Activated CD8-positive, alpha-beta memory T cell treated with anti-CD3 and anti-CD28 coated beads, Interleukin-2, amount 10 ng/mL, durations not matched to agents 7 days and 5 days (primary cell): Measurements from ENCODE around the gene DOK7. TPM values are rescaled to one million over a fixed set of nuclear protein-coding genes. Genes with fewer than 3 reads are reported as not detected.

Source experiments
- ATAC-seq: fragments of 150-1000 bp; cut with Tn5 transposase; one replicate; pipeline ENCODE4 v1.10.0; 2021; ENCODE audit warnings: moderate library complexity
- CTCF ChIA-PET: fragments of 350-600 bp; sonication (Branson Sonifier 250); formaldehyde crosslinking; loops from one replicate; lab custom pipeline; 2021; ENCODE audit warnings: antibody characterized with exemption; lab: Charles Lee
- DNase-seq: peaks from one replicate; pipeline ENCODE4 v3.0.0-alpha.2; 2020
- H3K27ac Mint-ChIP-seq: one replicate; pipeline ENCODE4 v1.8.0; 2021; ENCODE audit warnings: mild to moderate bottlenecking, mixed read lengths
- H3K27me3 Mint-ChIP-seq: one replicate; pipeline ENCODE4 v1.8.0; 2021; ENCODE audit warnings: mixed read lengths
- H3K36me3 Mint-ChIP-seq: one replicate; pipeline ENCODE4 v1.8.0; 2021; ENCODE audit warnings: mild to moderate bottlenecking, mixed read lengths
- H3K4me1 Mint-ChIP-seq: one replicate; pipeline ENCODE4 v1.8.0; 2021; ENCODE audit warnings: mixed read lengths
- H3K4me3 Mint-ChIP-seq: one replicate; pipeline ENCODE4 v1.8.0; 2021; ENCODE audit warnings: mild to moderate bottlenecking, moderate library complexity, mixed read lengths
- H3K9me3 Mint-ChIP-seq: one replicate; pipeline ENCODE4 v1.8.0; 2022; ENCODE audit warnings: low read depth, mixed read lengths
- total RNA-seq, 2 experiments: library from RNA; stranded (reverse); gene quantifications; one replicate each; pipeline ENCODE4 v1.2.3, GENCODE V29; 2021

Gene DOK7
- total RNA-seq, 2 experiments from 2014 or later: not detected

DNA sequence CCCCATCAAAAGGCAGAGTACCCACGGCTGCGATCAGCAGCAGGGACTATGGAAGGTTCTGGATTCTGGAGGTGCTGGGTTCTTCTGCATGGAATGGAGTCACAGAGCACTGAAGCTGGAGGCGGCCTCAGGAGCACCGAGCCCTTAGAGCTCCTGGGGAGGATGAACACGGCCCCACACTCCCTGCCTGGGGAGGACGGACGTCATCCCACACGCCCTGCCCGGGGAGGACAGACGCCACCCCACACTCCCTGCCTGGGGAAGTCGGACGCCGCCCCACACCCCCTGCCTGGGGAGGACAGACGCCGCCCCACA, 59.2 kb downstream of the DOK7 start:
- no peak overlapping the region for H3K4me3 Mint-ChIP-seq
- no peaks in the 10 kb centered on the region for H3K9me3 Mint-ChIP-seq
- no peaks in the 10 kb centered on the region for H3K4me1 Mint-ChIP-seq
- no peak overlapping the region for H3K27ac Mint-ChIP-seq
- ATAC-seq (no peak), DNase-seq (no peak)
- H3K36me3 Mint-ChIP-seq: peaks cover 12% of the 10 kb centered on the region
- H3K27me3 Mint-ChIP-seq: no peaks in the 10 kb centered on the region
- CTCF ChIA-PET: no interaction called here

DNA sequence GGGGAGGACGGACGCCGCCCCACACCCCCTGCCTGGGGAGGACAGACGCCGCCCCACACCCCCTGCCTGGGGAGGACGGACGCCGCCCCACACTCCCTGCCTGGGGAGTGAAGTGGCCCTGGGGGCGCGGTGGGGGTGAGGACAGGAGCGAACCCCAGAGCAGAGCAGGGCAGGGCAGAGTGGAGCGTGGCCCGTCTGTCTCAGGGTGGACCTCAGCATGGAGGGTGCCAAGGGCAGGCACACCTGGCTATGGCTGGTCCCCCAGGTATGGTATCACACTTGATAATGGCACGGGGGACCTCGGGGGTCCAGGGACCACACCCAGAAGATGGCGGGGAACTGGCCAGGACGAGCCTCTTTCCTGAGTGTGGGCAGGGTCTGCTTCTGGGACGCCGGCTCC, 59.5 kb downstream of the DOK7 start:
- Mint-ChIP-seq H3K36me3 (peaks cover 10% of the 10 kb centered on the region), H3K27ac (no peak overlapping the region), H3K4me3 (no peak overlapping the region), H3K27me3 (no peaks in the 10 kb centered on the region), H3K9me3 (no peaks in the 10 kb centered on the region), H3K4me1 (no peaks in the 10 kb centered on the region)
- DNase-seq (no peak), ATAC-seq (no peak)
- CTCF ChIA-PET: no interaction called here

DNA sequence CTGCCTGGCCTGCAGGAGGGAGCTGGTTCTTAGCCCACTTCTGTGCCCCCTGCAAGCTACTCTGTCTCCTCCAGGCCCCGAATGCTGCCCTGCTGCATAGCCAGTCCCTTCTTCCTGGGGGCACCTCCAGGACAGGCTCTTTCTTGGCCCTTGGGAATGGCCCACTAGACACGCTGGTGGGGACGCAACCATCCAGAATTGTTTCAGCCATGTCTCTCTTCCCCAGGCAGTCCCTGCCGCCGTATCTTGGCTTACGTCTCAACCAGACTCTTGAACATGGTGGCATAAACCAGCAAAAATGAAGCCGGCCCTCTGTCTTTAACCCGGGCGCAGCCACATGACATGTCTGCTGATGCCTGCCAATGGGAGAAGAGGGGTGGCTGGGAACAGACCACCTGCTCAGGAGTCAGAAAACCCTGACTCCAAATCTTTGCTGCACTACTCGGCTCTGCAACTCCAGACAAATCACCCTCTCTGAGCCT, 60.1 kb downstream of the DOK7 start:
- no peak overlapping the region for H3K4me3 Mint-ChIP-seq
- no peaks in the 10 kb centered on the region for H3K9me3 Mint-ChIP-seq
- no peaks in the 10 kb centered on the region for H3K27me3 Mint-ChIP-seq
- ATAC-seq (no peak), DNase-seq (no peak)
- H3K27ac Mint-ChIP-seq: no peak overlapping the region
- peaks cover 4% of the 10 kb centered on the region for H3K4me1 Mint-ChIP-seq
- CTCF ChIA-PET: no interaction called here
- H3K36me3 Mint-ChIP-seq: peaks cover 9% of the 10 kb centered on the region

- no peak overlapping the region for H3K4me3 Mint-ChIP-seq
- CTCF ChIA-PET: no interaction called here
Observed at GRCh38 chr4:3523628-3524221, 60.6 kb downstream of the DOK7 start.

DNA sequence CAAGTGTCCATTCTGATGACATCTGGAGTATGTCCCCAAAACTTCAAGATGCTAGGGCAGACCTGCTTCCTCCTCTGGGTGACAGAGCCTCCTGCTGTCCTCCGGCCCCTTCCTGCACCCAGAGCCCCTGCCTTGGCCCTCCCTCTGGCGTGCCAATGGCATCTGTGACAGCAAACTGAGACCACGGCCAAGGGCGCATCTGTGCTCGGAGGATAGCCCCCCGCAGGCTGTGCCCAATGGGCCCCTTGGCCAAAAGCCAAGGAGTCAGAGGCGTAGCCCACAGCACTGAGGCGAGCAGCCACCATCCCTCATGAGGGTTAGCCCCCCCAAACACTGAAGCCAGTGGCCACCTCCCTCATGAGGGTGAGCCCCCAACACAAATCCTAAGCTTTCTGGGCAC, 61.2 kb downstream of the DOK7 start:
- no peak overlapping the region for H3K27ac Mint-ChIP-seq
- CTCF ChIA-PET: no interaction called here
- no peaks in the 10 kb centered on the region for H3K27me3 Mint-ChIP-seq
- no peaks in the 10 kb centered on the region for H3K9me3 Mint-ChIP-seq
- DNase-seq (no peak), ATAC-seq (no peak)
- peaks cover 9% of the 10 kb centered on the region for H3K36me3 Mint-ChIP-seq
- peaks cover 6% of the 10 kb centered on the region for H3K4me1 Mint-ChIP-seq
- H3K4me3 Mint-ChIP-seq: no peak overlapping the region

More at GRCh38 chr4:3523628-3524221, 60.6 kb downstream of the DOK7 start:
- no peaks in the 10 kb centered on the region for H3K9me3 Mint-ChIP-seq
- DNase-seq (no peak), ATAC-seq (no peak)
- no peak overlapping the region for H3K27ac Mint-ChIP-seq
- no peaks in the 10 kb centered on the region for H3K27me3 Mint-ChIP-seq
- H3K36me3 Mint-ChIP-seq: peaks cover 9% of the 10 kb centered on the region
- H3K4me1 Mint-ChIP-seq: peaks cover 6% of the 10 kb centered on the region

DNA sequence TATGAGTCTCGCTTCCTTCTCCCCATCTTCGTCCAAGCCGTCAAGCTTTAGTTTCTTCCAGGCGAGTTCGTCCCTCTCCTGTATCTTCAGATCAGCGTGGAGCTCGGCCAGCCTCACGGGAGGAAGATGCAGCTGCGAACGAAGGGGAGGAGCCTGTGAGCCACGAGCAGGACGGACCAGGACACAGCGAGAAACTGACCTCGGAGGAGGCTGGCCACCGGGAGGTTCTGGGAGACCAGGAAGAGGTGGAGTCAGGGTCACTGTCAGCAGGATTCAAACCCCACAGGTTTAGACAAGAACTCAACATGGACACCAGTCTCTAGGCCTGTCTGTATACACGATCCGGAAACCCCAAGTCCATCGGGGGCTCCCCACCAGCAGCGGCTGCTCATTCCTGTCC, 61.8 kb downstream of the DOK7 start:
- Mint-ChIP-seq H3K9me3 (no peaks in the 10 kb centered on the region), H3K4me3 (no peak overlapping the region), H3K27me3 (no peaks in the 10 kb centered on the region), H3K36me3 (peaks cover 6% of the 10 kb centered on the region), H3K4me1 (peaks cover 10% of the 10 kb centered on the region), H3K27ac (no peak overlapping the region)
- CTCF ChIA-PET: no interaction called here
- DNase-seq (no peak), ATAC-seq (no peak)

GRCh38 chr4:3525532-3526430, 62.7 kb downstream of the DOK7 start:
- H3K27me3 Mint-ChIP-seq: no peaks in the 10 kb centered on the region
- DNase-seq (no peak), ATAC-seq (no peak)
- CTCF ChIA-PET: interaction anchor here (0.5 kb wide), 1 partner anchor 488 kb away, joined by 3 read pairs; no protein-coding TSS in a partner anchor
- H3K4me3 Mint-ChIP-seq: no peak overlapping the region
- H3K4me1 Mint-ChIP-seq: peaks cover 18% of the 10 kb centered on the region
- peaks cover 3% of the 10 kb centered on the region for H3K36me3 Mint-ChIP-seq
- no peaks in the 10 kb centered on the region for H3K9me3 Mint-ChIP-seq
- H3K27ac Mint-ChIP-seq: no peak overlapping the region

GRCh38 chr4:3526456-3526855, 63.4 kb downstream of the DOK7 start:
- no peak overlapping the region for H3K4me3 Mint-ChIP-seq
- no peak overlapping the region for H3K27ac Mint-ChIP-seq
- H3K27me3 Mint-ChIP-seq: no peaks in the 10 kb centered on the region
- H3K36me3 Mint-ChIP-seq: peaks cover under 1% of the 10 kb centered on the region
- ATAC-seq: no peak
- H3K9me3 Mint-ChIP-seq: no peaks in the 10 kb centered on the region
- CTCF ChIA-PET: no interaction called here
- peaks cover 24% of the 10 kb centered on the region for H3K4me1 Mint-ChIP-seq
- no peak for DNase-seq

- no peak for ATAC-seq
- CTCF ChIA-PET: no interaction called here
- peaks cover 27% of the 10 kb centered on the region for H3K4me1 Mint-ChIP-seq
Observed at GRCh38 chr4:3527101-3527913, 64.2 kb downstream of the DOK7 start.

GRCh38 chr4:3527914-3528876, 65.1 kb downstream of the DOK7 start:
- ATAC-seq (no peak), DNase-seq (no peak)

More at GRCh38 chr4:3527101-3527913, 64.2 kb downstream of the DOK7 start:
- Mint-ChIP-seq H3K36me3 (no peaks in the 10 kb centered on the region), H3K27me3 (no peaks in the 10 kb centered on the region), H3K4me3 (no peak overlapping the region), H3K9me3 (no peaks in the 10 kb centered on the region), H3K27ac (no peak overlapping the region)
- no peak for DNase-seq

DNA sequence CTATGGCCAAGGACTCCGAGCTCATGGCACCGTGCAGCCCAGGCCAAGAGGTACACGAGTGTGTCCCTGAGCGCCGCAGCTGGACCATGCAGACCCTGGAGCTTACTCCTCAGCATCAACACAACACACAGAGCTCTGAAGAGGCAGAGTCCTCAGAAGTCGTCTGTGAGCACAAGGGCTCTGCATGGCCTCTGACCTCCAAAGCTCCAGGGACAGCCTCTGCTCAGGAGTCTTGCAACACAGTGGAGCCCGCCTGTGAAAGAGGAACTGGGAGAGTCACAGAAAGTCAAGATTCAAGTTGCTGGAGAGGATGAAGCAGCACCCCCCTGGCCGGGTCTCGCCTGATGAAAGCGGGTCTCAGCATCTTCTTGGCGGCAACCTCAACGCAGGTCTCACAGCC, 66.3 kb downstream of the DOK7 start:
- H3K4me3 Mint-ChIP-seq: no peak overlapping the region
- H3K27me3 Mint-ChIP-seq: peaks cover 5% of the 10 kb centered on the region
- no peaks in the 10 kb centered on the region for H3K36me3 Mint-ChIP-seq
- ATAC-seq: no peak
- H3K4me1 Mint-ChIP-seq: peaks cover 27% of the 10 kb centered on the region
- DNase-seq: no peak
- no peaks in the 10 kb centered on the region for H3K9me3 Mint-ChIP-seq
- H3K27ac Mint-ChIP-seq: no peak overlapping the region
- CTCF ChIA-PET: no interaction called here

More at GRCh38 chr4:3527914-3528876, 65.1 kb downstream of the DOK7 start:
- Mint-ChIP-seq H3K4me1 (peaks cover 27% of the 10 kb centered on the region), H3K4me3 (no peak overlapping the region), H3K27ac (no peak overlapping the region), H3K36me3 (no peaks in the 10 kb centered on the region), H3K9me3 (no peaks in the 10 kb centered on the region), H3K27me3 (peaks cover under 1% of the 10 kb centered on the region)
- CTCF ChIA-PET: no interaction called here

GRCh38 chr4:3530051-3530450, 66.9 kb downstream of the DOK7 start:
- Mint-ChIP-seq H3K36me3 (no peaks in the 10 kb centered on the region), H3K9me3 (no peaks in the 10 kb centered on the region), H3K27ac (no peak overlapping the region), H3K27me3 (peaks cover 8% of the 10 kb centered on the region), H3K4me1 (peaks cover 27% of the 10 kb centered on the region), H3K4me3 (no peak overlapping the region)
- CTCF ChIA-PET: no interaction called here
- ATAC-seq (no peak), DNase-seq (no peak)
